ENCODE data around the gene IL2RG. TPM values are rescaled to one million over a fixed set of nuclear protein-coding genes. Genes with fewer than 3 reads are reported as not detected.

The IL2RG gene
- polyA plus RNA-seq, 4 donors: 11.2 to 83.5 (median 25.5) TPM

DNA sequence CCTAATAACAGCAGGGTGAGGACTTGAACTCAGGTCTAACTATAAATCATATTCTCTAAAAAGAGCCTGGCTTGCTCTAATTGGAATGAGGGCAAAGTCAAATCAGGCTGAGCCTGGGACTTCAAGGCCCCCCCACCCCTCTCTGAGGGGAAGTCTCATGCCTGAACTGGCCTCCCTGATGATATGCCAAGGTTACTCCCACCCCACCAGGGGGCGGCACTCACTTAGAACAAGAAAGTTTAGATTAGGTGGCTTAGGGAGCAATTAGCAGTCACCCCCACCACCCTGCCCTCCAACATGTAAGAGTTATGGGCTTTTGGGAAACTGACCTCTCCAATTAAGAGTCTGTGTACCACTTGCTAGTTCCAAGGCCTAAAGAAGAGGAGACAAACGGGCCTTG lies 13.1 kb downstream of the IL2RG start:
- WGBS, 3 donors: 0 to 21% (median 12%) methylated on average over 2 of the region's 2 CpGs
- Histone ChIP-seq H3K27me3 (ENCODE audit: control insufficient read depth in 3 of 3, insufficient read depth in 3 of 3, low read length in 3 of 3) (no peaks in the 10 kb centered on the region), H3K9me3 (ENCODE audit: control insufficient read depth in 2 of 2, insufficient read depth in 1 of 2, low read depth in 1 of 2, low read length in 1 of 2) (no peaks in the 10 kb centered on the region), H3K4me1 (ENCODE audit: control insufficient read depth in 3 of 3, insufficient read depth in 2 of 3, low read depth in 1 of 3, low read length in 2 of 3) (peaks cover 0 to 36% (median 4%) of the 10 kb centered on the region in 3 donors), H3K27ac (ENCODE audit: low read depth in 1 of 3, low read length in 2 of 3) (no peak overlapping the region), H3K4me3 (ENCODE audit: low read depth in 1 of 3, low read length in 3 of 3) (no peak overlapping the region), H3K36me3 (ENCODE audit: control insufficient read depth in 3 of 3, insufficient read depth in 2 of 3, low read depth in 1 of 3, low read length in 3 of 3) (peaks cover 0 to 10% (median 0%) of the 10 kb centered on the region in 3 donors)
- FAIRE-seq (no peak), DNase-seq (peak; percentile 55 to 66)

DNA sequence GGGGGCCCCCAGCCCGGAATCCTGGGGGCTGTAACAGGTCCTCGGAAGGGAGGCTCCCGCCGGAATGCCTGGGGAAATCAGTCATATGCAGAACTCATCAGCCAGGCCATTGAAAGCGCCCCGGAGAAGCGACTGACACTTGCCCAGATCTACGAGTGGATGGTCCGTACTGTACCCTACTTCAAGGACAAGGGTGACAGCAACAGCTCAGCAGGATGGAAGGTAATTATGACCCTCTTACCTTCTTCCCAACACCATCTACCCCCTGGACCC lies 14.7 kb downstream of the IL2RG start:
- Histone ChIP-seq H3K27ac (ENCODE audit: low read depth in 1 of 3, low read length in 2 of 3) (peak overlapping the region in 2 of 3 donors; percentile 20 to 83), H3K36me3 (ENCODE audit: control insufficient read depth in 3 of 3, insufficient read depth in 2 of 3, low read depth in 1 of 3, low read length in 3 of 3) (peaks cover 0 to 7% (median 0%) of the 10 kb centered on the region in 3 donors), H3K4me3 (ENCODE audit: low read depth in 1 of 3, low read length in 3 of 3) (peak overlapping the region; percentile 49 to 78 (median 62)), H3K4me1 (ENCODE audit: control insufficient read depth in 3 of 3, insufficient read depth in 2 of 3, low read depth in 1 of 3, low read length in 2 of 3) (peaks cover 0 to 20% (median 0%) of the 10 kb centered on the region in 3 donors), H3K27me3 (ENCODE audit: control insufficient read depth in 3 of 3, insufficient read depth in 3 of 3, low read length in 3 of 3) (no peaks in the 10 kb centered on the region), H3K9me3 (ENCODE audit: control insufficient read depth in 2 of 2, insufficient read depth in 1 of 2, low read depth in 1 of 2, low read length in 1 of 2) (no peaks in the 10 kb centered on the region)
- no peak for DNase-seq
- 4 to 31% (median 5%) methylated on average over 4 to 9 of the region's 9 CpGs for WGBS, 3 donors
- FAIRE-seq: no peak

DNA sequence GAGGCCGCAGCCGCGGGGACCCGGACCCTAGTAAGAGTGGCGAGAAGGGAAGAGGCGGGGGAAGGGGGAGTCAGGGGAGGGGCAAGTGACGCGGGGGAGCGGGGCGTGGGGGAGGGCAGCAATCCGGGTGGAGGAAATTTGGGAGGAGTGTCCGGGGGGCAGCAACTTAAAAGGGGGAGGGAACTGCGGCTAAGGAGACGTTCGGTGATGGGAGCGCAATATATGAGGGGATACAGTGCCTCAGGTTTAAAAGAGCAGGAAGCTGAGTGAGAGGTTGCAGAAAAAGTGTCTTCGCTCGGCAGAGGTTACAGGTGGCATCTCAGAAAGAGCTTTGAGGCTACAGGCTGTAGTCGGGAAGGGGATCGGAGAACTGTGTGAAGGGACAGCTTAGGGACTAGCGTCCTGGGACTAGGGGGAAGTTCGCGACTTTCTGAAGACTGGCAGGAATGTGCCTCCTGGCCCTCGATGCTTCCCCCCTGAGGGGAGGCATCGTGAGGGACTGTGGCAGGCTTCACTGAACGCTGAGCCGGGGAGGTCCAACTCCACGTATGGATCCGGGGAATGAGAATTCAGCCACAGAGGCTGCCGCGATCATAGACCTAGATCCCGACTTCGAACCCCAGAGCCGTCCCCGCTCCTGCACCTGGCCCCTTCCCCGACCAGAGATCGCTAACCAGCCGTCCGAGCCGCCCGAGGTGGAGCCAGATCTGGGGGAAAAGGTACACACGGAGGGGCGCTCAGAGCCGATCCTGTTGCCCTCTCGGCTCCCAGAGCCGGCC lies 15.2 kb downstream of the IL2RG start:
- H3K36me3 ChIP-seq (ENCODE audit: control insufficient read depth in 3 of 3, insufficient read depth in 2 of 3, low read depth in 1 of 3, low read length in 3 of 3): peaks cover 0 to 5% (median 0%) of the 10 kb centered on the region in 3 donors
- H3K27ac ChIP-seq (ENCODE audit: low read depth in 1 of 3, low read length in 2 of 3): peak overlapping the region in 2 of 3 donors; percentile 47 to 83
- no peaks in the 10 kb centered on the region for H3K27me3 ChIP-seq (ENCODE audit: control insufficient read depth in 3 of 3, insufficient read depth in 3 of 3, low read length in 3 of 3)
- 1 to 21% (median 5%) methylated on average over 26 to 46 of the region's 46 CpGs for WGBS, 3 donors
- peak overlapping the region; percentile 49 to 78 (median 62) for H3K4me3 ChIP-seq (ENCODE audit: low read depth in 1 of 3, low read length in 3 of 3)
- DNase-seq (peak; percentile 20 to 61), FAIRE-seq (no peak)
- H3K4me1 ChIP-seq (ENCODE audit: control insufficient read depth in 3 of 3, insufficient read depth in 2 of 3, low read depth in 1 of 3, low read length in 2 of 3): peaks cover 0 to 19% (median 0%) of the 10 kb centered on the region in 3 donors
- H3K9me3 ChIP-seq (ENCODE audit: control insufficient read depth in 2 of 2, insufficient read depth in 1 of 2, low read depth in 1 of 2, low read length in 1 of 2): no peaks in the 10 kb centered on the region

DNA sequence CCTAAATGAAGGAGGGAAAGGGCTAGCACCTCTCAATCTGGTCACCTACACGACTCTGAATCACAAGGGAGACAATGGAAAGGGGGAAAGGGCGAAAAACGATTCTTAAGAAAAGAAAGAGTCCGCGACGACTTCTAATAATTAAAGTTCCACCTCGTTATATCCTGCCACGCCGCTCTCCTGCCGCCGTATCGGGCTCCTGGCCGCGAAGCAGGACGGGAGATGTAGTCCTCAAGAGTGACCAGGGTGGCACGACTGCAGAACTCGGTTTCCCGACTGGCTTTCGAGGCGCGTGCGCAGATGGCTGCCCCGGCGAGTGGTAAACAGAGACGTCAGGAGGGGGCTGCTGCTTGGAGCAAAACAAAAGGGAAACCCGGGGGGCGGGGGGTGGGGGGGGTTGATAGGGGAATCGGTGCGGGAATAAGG lies 15.8 kb downstream of the IL2RG start, which contains the start of gene FOXO4:
FOXO4 (plus strand) TSS at position 297 of the 426 bp plus-strand sequence. CDS start 678 bp downstream, outside the sequence.
- peak within 1 kb of the TSS; percentile 49 to 78 (median 62) for H3K4me3 ChIP-seq (ENCODE audit: low read depth in 1 of 3, low read length in 3 of 3)
- H3K27ac ChIP-seq (ENCODE audit: low read depth in 1 of 3, low read length in 2 of 3): peak within 1 kb of the TSS in 2 of 3 donors; percentile 49 to 83
- no peaks in the 10 kb centered on the region for H3K27me3 ChIP-seq (ENCODE audit: control insufficient read depth in 3 of 3, insufficient read depth in 3 of 3, low read length in 3 of 3)
- no peaks in the 10 kb centered on the region for H3K36me3 ChIP-seq (ENCODE audit: control insufficient read depth in 3 of 3, insufficient read depth in 2 of 3, low read depth in 1 of 3, low read length in 3 of 3)
- H3K9me3 ChIP-seq (ENCODE audit: control insufficient read depth in 2 of 2, insufficient read depth in 1 of 2, low read depth in 1 of 2, low read length in 1 of 2): no peaks in the 10 kb centered on the region
- DNase-seq (peak; percentile 86 to 90), FAIRE-seq (no peak)
- WGBS, 3 donors: 1 to 21% (median 2%) methylated on average over 21 to 29 of the region's 29 CpGs
- H3K4me1 ChIP-seq (ENCODE audit: control insufficient read depth in 3 of 3, insufficient read depth in 2 of 3, low read depth in 1 of 3, low read length in 2 of 3): peaks cover 0 to 16% (median 0%) of the 10 kb centered on the region in 3 donors

DNA sequence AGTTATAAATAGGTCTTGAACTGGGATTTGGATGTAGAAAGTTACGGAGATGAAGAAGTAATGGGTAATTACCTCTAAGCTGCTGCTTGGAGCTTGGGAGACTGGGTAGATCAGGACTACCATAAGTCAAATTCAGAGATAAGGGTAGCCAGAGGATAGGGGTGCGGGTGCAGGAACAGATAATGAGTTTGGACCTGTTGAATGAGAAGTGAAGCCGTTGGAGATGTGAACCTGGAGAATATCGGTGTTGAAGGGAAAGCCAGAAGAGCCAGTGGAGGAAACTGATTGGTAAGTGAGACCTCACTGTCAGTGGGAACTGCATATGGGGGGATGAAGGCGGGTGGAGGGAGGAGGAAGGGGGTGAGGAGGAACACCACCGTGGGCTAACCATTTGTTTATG lies 16.3 kb downstream of the IL2RG start:
- Histone ChIP-seq H3K36me3 (ENCODE audit: control insufficient read depth in 3 of 3, insufficient read depth in 2 of 3, low read depth in 1 of 3, low read length in 3 of 3) (no peaks in the 10 kb centered on the region), H3K27me3 (ENCODE audit: control insufficient read depth in 3 of 3, insufficient read depth in 3 of 3, low read length in 3 of 3) (no peaks in the 10 kb centered on the region), H3K27ac (ENCODE audit: low read depth in 1 of 3, low read length in 2 of 3) (no peak overlapping the region), H3K4me1 (ENCODE audit: control insufficient read depth in 3 of 3, insufficient read depth in 2 of 3, low read depth in 1 of 3, low read length in 2 of 3) (peaks cover 0 to 16% (median 0%) of the 10 kb centered on the region in 3 donors), H3K4me3 (ENCODE audit: low read depth in 1 of 3, low read length in 3 of 3) (peak overlapping the region; percentile 30 to 78 (median 62)), H3K9me3 (ENCODE audit: control insufficient read depth in 2 of 2, insufficient read depth in 1 of 2, low read depth in 1 of 2, low read length in 1 of 2) (no peaks in the 10 kb centered on the region)
- WGBS, 3 donors: 24 to 48% (median 47%) methylated on average over 5 to 6 of the region's 6 CpGs
- DNase-seq (no peak), FAIRE-seq (no peak)

DNA sequence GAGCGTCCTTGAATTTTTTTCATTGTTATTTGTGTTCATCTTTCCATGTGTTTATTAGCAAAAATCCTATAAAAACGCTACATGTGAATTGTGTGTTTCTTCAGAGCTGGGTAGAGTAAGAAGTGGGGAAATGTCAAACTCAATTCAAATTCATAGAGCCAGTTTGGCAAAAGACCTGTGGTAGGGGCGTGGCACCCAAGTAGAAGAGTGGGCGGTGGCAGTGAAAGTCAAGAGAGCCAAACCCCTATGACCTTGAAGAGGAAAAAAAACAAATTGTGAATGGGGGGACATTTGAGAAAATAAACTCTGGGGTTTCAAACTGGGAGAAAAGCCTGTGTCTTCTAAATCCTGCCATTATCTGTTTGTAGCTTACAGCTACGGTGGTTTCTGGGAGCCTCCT lies 20.1 kb downstream of the IL2RG start:
- Histone ChIP-seq H3K4me1 (ENCODE audit: control insufficient read depth in 3 of 3, insufficient read depth in 2 of 3, low read depth in 1 of 3, low read length in 2 of 3) (peaks cover 0 to 4% (median 0%) of the 10 kb centered on the region in 3 donors), H3K36me3 (ENCODE audit: control insufficient read depth in 3 of 3, insufficient read depth in 2 of 3, low read depth in 1 of 3, low read length in 3 of 3) (no peaks in the 10 kb centered on the region), H3K9me3 (ENCODE audit: control insufficient read depth in 2 of 2, insufficient read depth in 1 of 2, low read depth in 1 of 2, low read length in 1 of 2) (no peaks in the 10 kb centered on the region), H3K27me3 (ENCODE audit: control insufficient read depth in 3 of 3, insufficient read depth in 3 of 3, low read length in 3 of 3) (no peaks in the 10 kb centered on the region), H3K27ac (ENCODE audit: low read depth in 1 of 3, low read length in 2 of 3) (no peak overlapping the region), H3K4me3 (ENCODE audit: low read depth in 1 of 3, low read length in 3 of 3) (no peak overlapping the region)
- 73 to 86% (median 83%) methylated on average over 5 of the region's 5 CpGs for WGBS, 3 donors
- no peak for DNase-seq
- FAIRE-seq: no peak

DNA sequence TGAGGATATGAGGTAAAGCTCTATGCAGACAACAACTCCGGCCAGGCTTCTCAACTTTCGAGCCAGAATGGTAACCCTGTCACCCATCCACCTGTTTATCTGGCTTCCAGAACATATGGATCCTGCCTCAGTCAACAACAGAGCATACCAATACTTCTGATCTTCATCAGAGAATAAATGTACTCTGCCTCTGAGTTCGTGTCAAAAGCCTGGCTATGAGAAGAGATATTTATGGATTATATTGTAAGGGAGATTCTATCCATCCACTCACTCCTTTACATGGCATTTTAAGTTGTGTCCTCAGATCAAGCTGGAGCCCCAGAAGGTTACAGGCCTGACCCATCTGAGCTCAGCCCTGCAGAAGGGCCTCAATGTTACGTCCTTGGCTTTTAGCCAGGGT lies 25.5 kb downstream of the IL2RG start:
- no peaks in the 10 kb centered on the region for H3K9me3 ChIP-seq (ENCODE audit: control insufficient read depth in 2 of 2, insufficient read depth in 1 of 2, low read depth in 1 of 2, low read length in 1 of 2)
- no peaks in the 10 kb centered on the region for H3K27me3 ChIP-seq (ENCODE audit: control insufficient read depth in 3 of 3, insufficient read depth in 3 of 3, low read length in 3 of 3)
- DNase-seq (no peak), FAIRE-seq (no peak)
- H3K4me1 ChIP-seq (ENCODE audit: control insufficient read depth in 3 of 3, insufficient read depth in 2 of 3, low read depth in 1 of 3, low read length in 2 of 3): peaks cover 0 to 3% (median 0%) of the 10 kb centered on the region in 3 donors
- no peaks in the 10 kb centered on the region for H3K36me3 ChIP-seq (ENCODE audit: control insufficient read depth in 3 of 3, insufficient read depth in 2 of 3, low read depth in 1 of 3, low read length in 3 of 3)
- H3K27ac ChIP-seq (ENCODE audit: low read depth in 1 of 3, low read length in 2 of 3): no peak overlapping the region
- 58 to 74% (median 72%) methylated on average over 4 of the region's 4 CpGs for WGBS, 3 donors
- no peak overlapping the region for H3K4me3 ChIP-seq (ENCODE audit: low read depth in 1 of 3, low read length in 3 of 3)

DNA sequence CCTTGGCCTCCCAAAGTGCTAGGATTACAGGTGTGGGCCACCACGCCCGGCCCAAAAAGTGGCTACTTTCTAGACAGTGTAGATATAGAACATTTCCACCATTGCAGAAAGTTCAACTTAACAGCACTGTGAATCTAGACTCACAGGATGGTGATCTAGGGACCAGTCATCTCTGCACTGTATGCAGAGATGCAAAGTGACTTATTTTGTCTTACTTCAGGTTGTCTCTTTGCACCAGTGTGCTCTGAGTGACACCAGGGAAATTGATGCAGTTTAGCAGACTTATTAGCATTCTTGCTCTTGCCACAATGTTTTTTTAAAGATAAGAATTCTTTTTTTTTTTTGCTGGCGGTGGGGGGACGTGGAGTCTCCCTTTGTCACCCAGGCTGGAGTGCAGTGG lies 28.6 kb downstream of the IL2RG start:
- no peak for FAIRE-seq
- peaks cover 0 to 3% (median 0%) of the 10 kb centered on the region in 3 donors for H3K4me1 ChIP-seq (ENCODE audit: control insufficient read depth in 3 of 3, insufficient read depth in 2 of 3, low read depth in 1 of 3, low read length in 2 of 3)
- WGBS, 3 donors: 74 to 82% (median 78%) methylated on average over 4 of the region's 4 CpGs

More for the DNA sequence above, 28.6 kb downstream of the IL2RG start:
- DNase-seq: no peak
- H3K9me3 ChIP-seq (ENCODE audit: control insufficient read depth in 2 of 2, insufficient read depth in 1 of 2, low read depth in 1 of 2, low read length in 1 of 2): no peaks in the 10 kb centered on the region
- no peaks in the 10 kb centered on the region for H3K27me3 ChIP-seq (ENCODE audit: control insufficient read depth in 3 of 3, insufficient read depth in 3 of 3, low read length in 3 of 3)
- H3K36me3 ChIP-seq (ENCODE audit: control insufficient read depth in 3 of 3, insufficient read depth in 2 of 3, low read depth in 1 of 3, low read length in 3 of 3): no peaks in the 10 kb centered on the region
- H3K27ac ChIP-seq (ENCODE audit: low read depth in 1 of 3, low read length in 2 of 3): no peak overlapping the region
- no peak overlapping the region for H3K4me3 ChIP-seq (ENCODE audit: low read depth in 1 of 3, low read length in 3 of 3)
